ENCODE data around the gene MIB1.

The MIB1 gene

DNA sequence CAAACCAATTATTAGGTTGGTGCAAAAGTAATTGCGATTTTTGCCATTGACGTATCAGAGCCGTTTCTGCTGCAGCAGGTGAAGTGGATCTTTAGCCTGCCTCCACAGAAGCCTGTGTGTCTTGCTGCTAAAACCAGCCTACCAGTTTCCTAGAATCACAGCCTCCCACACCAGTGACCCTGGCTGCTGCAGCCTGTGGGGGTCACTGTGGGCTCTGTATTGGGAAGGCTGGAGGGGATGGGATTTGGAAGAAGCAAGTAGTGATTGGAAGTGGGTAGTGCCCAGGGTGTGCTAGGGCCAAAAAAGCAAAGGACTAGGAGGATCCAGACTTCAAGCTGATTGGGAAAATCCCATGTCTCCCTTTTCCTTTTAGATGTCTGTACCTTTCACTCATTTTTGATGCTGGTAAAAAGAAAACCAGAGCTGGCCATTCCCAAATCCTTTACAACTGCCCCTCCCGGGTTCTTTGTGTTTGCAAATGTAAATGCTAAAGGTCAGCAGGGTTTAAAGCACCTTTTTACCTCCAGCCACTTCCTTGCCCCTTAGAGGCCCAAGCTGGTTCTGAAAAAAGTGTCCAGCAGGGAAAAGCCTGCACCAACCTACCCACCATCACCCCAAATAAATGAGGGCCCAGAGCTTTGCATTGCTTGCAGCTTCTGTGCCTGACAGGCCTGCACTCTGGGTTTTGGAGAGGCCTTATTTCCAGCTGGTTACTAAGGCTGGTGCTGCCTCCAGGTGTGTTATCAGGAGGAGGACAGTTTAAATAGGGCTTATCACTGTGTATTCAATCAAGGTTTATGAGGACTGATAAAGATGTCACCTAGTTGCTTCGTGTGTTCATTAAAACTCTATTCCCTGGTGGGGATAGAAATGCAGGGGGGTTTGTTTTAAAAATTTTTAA is 172.0 kb downstream of the MIB1 start (continued):
- TF ChIP-seq, protein P1, sequence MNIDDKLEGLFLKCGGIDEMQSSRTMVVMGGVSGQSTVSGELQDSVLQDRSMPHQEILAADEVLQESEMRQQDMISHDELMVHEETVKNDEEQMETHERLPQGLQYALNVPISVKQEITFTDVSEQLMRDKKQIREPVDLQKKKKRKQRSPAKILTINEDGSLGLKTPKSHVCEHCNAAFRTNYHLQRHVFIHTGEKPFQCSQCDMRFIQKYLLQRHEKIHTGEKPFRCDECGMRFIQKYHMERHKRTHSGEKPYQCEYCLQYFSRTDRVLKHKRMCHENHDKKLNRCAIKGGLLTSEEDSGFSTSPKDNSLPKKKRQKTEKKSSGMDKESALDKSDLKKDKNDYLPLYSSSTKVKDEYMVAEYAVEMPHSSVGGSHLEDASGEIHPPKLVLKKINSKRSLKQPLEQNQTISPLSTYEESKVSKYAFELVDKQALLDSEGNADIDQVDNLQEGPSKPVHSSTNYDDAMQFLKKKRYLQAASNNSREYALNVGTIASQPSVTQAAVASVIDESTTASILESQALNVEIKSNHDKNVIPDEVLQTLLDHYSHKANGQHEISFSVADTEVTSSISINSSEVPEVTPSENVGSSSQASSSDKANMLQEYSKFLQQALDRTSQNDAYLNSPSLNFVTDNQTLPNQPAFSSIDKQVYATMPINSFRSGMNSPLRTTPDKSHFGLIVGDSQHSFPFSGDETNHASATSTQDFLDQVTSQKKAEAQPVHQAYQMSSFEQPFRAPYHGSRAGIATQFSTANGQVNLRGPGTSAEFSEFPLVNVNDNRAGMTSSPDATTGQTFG (tag by site-specific recombination; IDR thresholded peaks at IDR 0.05; ENCODE audit: borderline replicate concordance): no peak
- TF ChIP-seq ZNF223 (tag by site-specific recombination; IDR thresholded peaks at IDR 0.05) (no peak), BCL11A (tag by site-specific recombination; IDR thresholded peaks at IDR 0.05; ENCODE audit: low read depth) (no peak), ZNF521 (tag by site-specific recombination; IDR thresholded peaks at IDR 0.05) (no peak)

DNA sequence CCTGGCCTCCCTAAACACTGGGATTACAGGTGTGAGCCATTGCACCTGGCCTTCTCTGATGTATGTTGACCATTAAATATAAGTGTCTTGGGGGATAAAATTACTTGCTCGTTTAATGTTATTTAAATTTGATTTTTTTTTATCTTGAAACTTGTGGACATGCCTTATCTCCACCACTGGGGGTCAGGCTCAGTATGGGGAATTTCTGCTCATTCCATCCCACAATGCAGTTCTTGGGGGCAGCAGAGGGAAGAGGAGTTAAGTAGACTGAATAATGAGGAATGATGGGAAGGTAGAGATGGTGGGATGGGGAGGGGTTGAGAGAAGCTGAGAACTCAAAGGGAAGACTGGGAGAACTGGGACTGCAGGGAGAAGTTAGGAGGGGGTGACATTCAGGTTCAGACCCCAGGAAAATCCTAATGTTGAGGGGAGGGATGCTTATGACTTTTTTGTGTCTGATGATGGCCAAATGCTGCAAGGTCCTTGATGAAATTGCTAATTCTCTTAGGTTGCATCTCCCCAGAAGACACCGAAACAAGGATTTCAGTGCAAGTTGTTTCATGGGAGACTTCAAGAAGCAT is 174.2 kb downstream of the MIB1 start:
- Histone ChIP-seq H3K9me3 (ENCODE audit: control insufficient read depth, insufficient read depth, low read depth, low read length) (no peaks in the 10 kb centered on the region), H3K36me3 (ENCODE audit: control insufficient read depth in 2 of 2, insufficient read depth in 1 of 2, low read length in 2 of 2) (no peaks in the 10 kb centered on the region), H3K27ac (ENCODE audit: extremely low read depth, low read depth, low read length) (no peak overlapping the region), H3K4me3 (ENCODE audit: low read depth, low read length) (no peak overlapping the region), H3K4me1 (ENCODE audit: control insufficient read depth, insufficient read depth, low read length) (peaks cover 7% of the 10 kb centered on the region; the same call in 1 of the 2 replicates)
- CTCF ChIA-PET: interaction anchor here (0.5 to 1.6 kb wide), 12 partner anchors 41 to 893 kb away, joined by 3 to 6 read pairs (median 4); no protein-coding TSS in a partner anchor
- POLR2A ChIA-PET: no interaction called here
- no peak for TF ChIP-seq ZNF138 (tag by site-specific recombination; IDR thresholded peaks at IDR 0.05; ENCODE audit: borderline replicate concordance)
- TF ChIP-seq ZNF214 (tag by site-specific recombination; IDR thresholded peaks at IDR 0.05; ENCODE audit: borderline replicate concordance): no peak
- TF ChIP-seq ZNF600 (tag by site-specific recombination; IDR thresholded peaks at IDR 0.05): no peak
- TF ChIP-seq ZNF202 (tag by site-specific recombination; IDR thresholded peaks at IDR 0.05; ENCODE audit: borderline replicate concordance): no peak
- no peak for TF ChIP-seq ZSCAN23 (tag by site-specific recombination; IDR thresholded peaks at IDR 0.05)
- peak; percentile 86 for TF ChIP-seq CTCF (tag by site-specific recombination; IDR thresholded peaks at IDR 0.05)
- no peak for TF ChIP-seq ZNF768 (tag by site-specific recombination; IDR thresholded peaks at IDR 0.05)
- TF ChIP-seq ZNF223 (tag by site-specific recombination; IDR thresholded peaks at IDR 0.05): no peak
- no peak for TF ChIP-seq ZNF146 (tag by site-specific recombination; IDR thresholded peaks at IDR 0.05)
- no peak for TF ChIP-seq ZNF544 (tag by site-specific recombination; IDR thresholded peaks at IDR 0.05)
- peak; percentile 38; the same call in 1 of the 2 replicates for TF ChIP-seq ZBTB48 (tag by site-specific recombination; IDR thresholded peaks at IDR 0.05)
- no peak for TF ChIP-seq ZNF548 (tag by site-specific recombination; IDR thresholded peaks at IDR 0.05)
- TF ChIP-seq, protein P2, sequence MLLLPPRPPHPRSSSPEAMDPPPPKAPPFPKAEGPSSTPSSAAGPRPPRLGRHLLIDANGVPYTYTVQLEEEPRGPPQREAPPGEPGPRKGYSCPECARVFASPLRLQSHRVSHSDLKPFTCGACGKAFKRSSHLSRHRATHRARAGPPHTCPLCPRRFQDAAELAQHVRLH (tag by site-specific recombination; IDR thresholded peaks at IDR 0.05): 0 out of 2 replicates have a peak, but pooled peaks have one; percentile 28
- TF ChIP-seq ZNF791 (tag by site-specific recombination; IDR thresholded peaks at IDR 0.05): 0 out of 2 replicates have a peak, but pooled peaks have one; percentile 19
- no peak for TF ChIP-seq ZBTB7A (tag by site-specific recombination; IDR thresholded peaks at IDR 0.05; ENCODE audit: low read depth)
- TF ChIP-seq ZIC2 (tag by site-specific recombination; IDR thresholded peaks at IDR 0.05): no peak
- TF ChIP-seq ZBTB10 (tag by site-specific recombination; IDR thresholded peaks at IDR 0.05): no peak
- TF ChIP-seq ZNF76 (tag by site-specific recombination; IDR thresholded peaks at IDR 0.05; ENCODE audit: borderline replicate concordance, low read depth): peak; percentile 81
- TF ChIP-seq ZBTB17 (tag by site-specific recombination; IDR thresholded peaks at IDR 0.05): peak; percentile 12; the same call in 1 of the 2 replicates
- TF ChIP-seq ZNF654 (tag by site-specific recombination; IDR thresholded peaks at IDR 0.05; ENCODE audit: low read depth): peak; percentile 90
- no peak for TF ChIP-seq ZNF274 (IDR thresholded peaks at IDR 0.05; ENCODE audit: low read length)
- peak; percentile 20; the same call in 1 of the 2 replicates for TF ChIP-seq ZNF274 (tag by site-specific recombination; IDR thresholded peaks at IDR 0.05; ENCODE audit: borderline replicate concordance)
- TF ChIP-seq ZNF366 (tag by site-specific recombination; conservative IDR thresholded peaks at IDR 0.05): no peak

All from HEK293 (cell line).